HEK293 (cell line): ENCODE data around the gene PAPOLB.
A peak's percentile ranks its signal among the peaks of the same experiment; 100 is the strongest.

Experiments
- CTCF ChIA-PET: fragments of 350-600 bp; formaldehyde crosslinking; extraction: SDS; loops from one replicate; lab custom pipeline; 2021; ENCODE audit warnings: antibody characterized with exemption; lab: Yijun Ruan, JAX
- POLR2A ChIA-PET: fragments of 300-600 bp; formaldehyde crosslinking; extraction: SDS; loops from one replicate; lab custom pipeline; 2020; ENCODE audit warnings: antibody characterized with exemption, inconsistent platforms; lab: Yijun Ruan, JAX
- H3K27ac ChIP-seq: fragments of 200-500 bp; sonication (Bioruptor generic); 2 replicates; pipeline ENCODE4 v1.5.1; 2014; ENCODE audit warnings: low read depth, low read length, control low read depth, inconsistent platforms; ENCODE audit errors: extremely low read depth
- H3K36me3 ChIP-seq, 2 experiments: fragments of 200-500 bp in 1 of 2; sonication (Bioruptor generic) in 1 of 2; 1 replicate in 1 of 2; 2 replicates in 1 of 2; pipeline ENCODE4 v1.5.1; 2014 to 2017; ENCODE audit warnings: inconsistent platforms in 2 of 2, low read length in 2 of 2; ENCODE audit not compliant: control insufficient read depth in 2 of 2, insufficient read depth in 1 of 2
- H3K4me1 ChIP-seq: fragments of 200-500 bp; sonication (Bioruptor generic); 2 replicates; pipeline ENCODE4 v1.5.1; 2014; ENCODE audit warnings: mild to moderate bottlenecking, low read length, inconsistent platforms; ENCODE audit not compliant: control insufficient read depth, insufficient read depth
- H3K4me3 ChIP-seq: 2 replicates; pipeline ENCODE4 v1.5.1; 2011; ENCODE audit warnings: low read depth, mild to moderate bottlenecking, control low read depth, low read length, moderate library complexity
- H3K9me3 ChIP-seq: fragments of 200-500 bp; sonication (Bioruptor generic); 2 replicates; pipeline ENCODE4 v1.5.1; 2014; ENCODE audit warnings: low read depth, low read length, inconsistent platforms; ENCODE audit not compliant: control insufficient read depth, insufficient read depth
- EGR2 ChIP-seq: fragments of 450-650 bp; formaldehyde crosslinking; IDR thresholded peaks from 2 replicates; pipeline ENCODE4 v1.5.1; 2016; ENCODE audit warnings: low read depth, missing biosample characterization, missing genetic modification characterization
- HOXA7 ChIP-seq: sonication (generic); formaldehyde crosslinking; IDR thresholded peaks from 2 replicates; pipeline ENCODE4 v1.8.1; 2022; ENCODE audit warnings: missing genetic modification reagents, borderline replicate concordance
- HOXD13 ChIP-seq: sonication (generic); formaldehyde crosslinking; IDR thresholded peaks from 2 replicates; pipeline ENCODE4 v1.8.0; 2022; ENCODE audit warnings: missing genetic modification reagents, borderline replicate concordance
- KLF10 ChIP-seq: fragments of 450-650 bp; IDR thresholded peaks from 2 replicates; pipeline ENCODE4 v1.5.1; 2018; ENCODE audit warnings: missing biosample characterization, mild to moderate bottlenecking, missing genetic modification characterization
- KLF7 ChIP-seq: fragments of 450-650 bp; formaldehyde crosslinking; IDR thresholded peaks from 2 replicates; pipeline ENCODE4 v1.5.1; 2016; ENCODE audit warnings: missing biosample characterization, missing genetic modification characterization, borderline replicate concordance
- KLF8 ChIP-seq: fragments of 450-650 bp; formaldehyde crosslinking; IDR thresholded peaks from 2 replicates; pipeline ENCODE4 v1.5.1; 2016; ENCODE audit warnings: missing biosample characterization, missing genetic modification characterization
- SALL2 ChIP-seq: fragments of 450-650 bp; formaldehyde crosslinking; IDR thresholded peaks from 2 replicates; pipeline ENCODE4 v1.5.0; 2017; ENCODE audit warnings: missing biosample characterization, mild to moderate bottlenecking, missing genetic modification characterization, borderline replicate concordance
- SETDB1 ChIP-seq: IDR thresholded peaks from one replicate; pipeline ENCODE4 v1.6.1; 2017; ENCODE audit warnings: mild to moderate bottlenecking, low read length, moderate library complexity, mixed read lengths; ENCODE audit not compliant: insufficient read length
- ZFHX2 ChIP-seq: fragments of 450-650 bp; formaldehyde crosslinking; conservative IDR thresholded peaks from 2 replicates; pipeline ENCODE4 v1.5.1; 2016; ENCODE audit warnings: missing biosample characterization, missing genetic modification characterization
- ZNF133 ChIP-seq: fragments of 450-650 bp; formaldehyde crosslinking; IDR thresholded peaks from 2 replicates; pipeline ENCODE4 v1.5.1; 2016; ENCODE audit warnings: missing biosample characterization, missing genetic modification characterization
- ZNF391 ChIP-seq: fragments of 450-650 bp; formaldehyde crosslinking; IDR thresholded peaks from 2 replicates; pipeline ENCODE4 v1.5.1; 2016; ENCODE audit warnings: low read depth, missing biosample characterization, missing genetic modification characterization, borderline replicate concordance
- ZNF473 ChIP-seq: fragments of 450-650 bp; formaldehyde crosslinking; IDR thresholded peaks from 2 replicates; pipeline ENCODE4 v1.5.1; 2017; ENCODE audit warnings: missing biosample characterization, missing genetic modification characterization
- ZNF488 ChIP-seq: fragments of 450-650 bp; formaldehyde crosslinking; IDR thresholded peaks from 2 replicates; pipeline ENCODE4 v1.5.1; 2016; ENCODE audit warnings: missing biosample characterization, missing genetic modification characterization
- ZNF501 ChIP-seq: fragments of 450-650 bp; formaldehyde crosslinking; IDR thresholded peaks from 2 replicates; pipeline ENCODE4 v1.5.1; 2016; ENCODE audit warnings: missing biosample characterization, missing genetic modification characterization
- ZNF664 ChIP-seq: fragments of 450-650 bp; formaldehyde crosslinking; IDR thresholded peaks from 2 replicates; pipeline ENCODE4 v1.5.1; 2016; ENCODE audit warnings: missing biosample characterization, missing genetic modification characterization
- ZNF692 ChIP-seq: fragments of 450-650 bp; formaldehyde crosslinking; IDR thresholded peaks from 2 replicates; pipeline ENCODE4 v1.5.1; 2016; ENCODE audit warnings: missing biosample characterization, missing genetic modification characterization
- ZNF768 ChIP-seq: fragments of 450-650 bp; formaldehyde crosslinking; IDR thresholded peaks from 2 replicates; pipeline ENCODE4 v1.5.1; 2018; ENCODE audit warnings: missing biosample characterization, mild to moderate bottlenecking, missing genetic modification characterization
- TF ChIP-seq, protein P1 (sequence below): fragments of 450-650 bp; IDR thresholded peaks from 2 replicates; pipeline ENCODE4 v1.5.1; 2018; ENCODE audit warnings: missing biosample characterization, mild to moderate bottlenecking, missing genetic modification characterization
- TF ChIP-seq, protein P2 (sequence below): fragments of 450-650 bp; formaldehyde crosslinking; IDR thresholded peaks from 2 replicates; pipeline ENCODE4 v1.5.1; 2016; ENCODE audit warnings: missing biosample characterization, missing genetic modification characterization
- TF ChIP-seq, protein P3 (sequence below): fragments of 450-650 bp; formaldehyde crosslinking; IDR thresholded peaks from 2 replicates; pipeline ENCODE4 v1.5.1; 2016; ENCODE audit warnings: missing biosample characterization, missing genetic modification characterization

PAPOLB gene

GRCh38 chr7:4818000-4818794, 43.6 kb downstream of the PAPOLB start:
- H3K4me3 ChIP-seq: no peak overlapping the region
- CTCF ChIA-PET: no interaction called here
- TF ChIP-seq ZNF501 (tag by site-specific recombination) (no peak), EGR2 (tag by site-specific recombination) (peak; percentile 37; the same call in 1 of the 2 replicates), KLF7 (tag by site-specific recombination) (no peak), ZFHX2 (tag by site-specific recombination) (peak; percentile 72), ZNF768 (tag by site-specific recombination) (no peak), KLF8 (tag by site-specific recombination) (no peak), HOXD13 (CRISPR knock-in tag) (no peak), ZNF473 (no peak)
- TF ChIP-seq, protein P1, sequence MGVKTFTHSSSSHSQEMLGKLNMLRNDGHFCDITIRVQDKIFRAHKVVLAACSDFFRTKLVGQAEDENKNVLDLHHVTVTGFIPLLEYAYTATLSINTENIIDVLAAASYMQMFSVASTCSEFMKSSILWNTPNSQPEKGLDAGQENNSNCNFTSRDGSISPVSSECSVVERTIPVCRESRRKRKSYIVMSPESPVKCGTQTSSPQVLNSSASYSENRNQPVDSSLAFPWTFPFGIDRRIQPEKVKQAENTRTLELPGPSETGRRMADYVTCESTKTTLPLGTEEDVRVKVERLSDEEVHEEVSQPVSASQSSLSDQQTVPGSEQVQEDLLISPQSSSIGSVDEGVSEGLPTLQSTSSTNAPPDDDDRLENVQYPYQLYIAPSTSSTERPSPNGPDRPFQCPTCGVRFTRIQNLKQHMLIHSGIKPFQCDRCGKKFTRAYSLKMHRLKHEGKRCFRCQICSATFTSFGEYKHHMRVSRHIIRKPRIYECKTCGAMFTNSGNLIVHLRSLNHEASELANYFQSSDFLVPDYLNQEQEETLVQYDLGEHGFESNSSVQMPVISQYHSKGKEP: no peak
- TF ChIP-seq, protein P2, sequence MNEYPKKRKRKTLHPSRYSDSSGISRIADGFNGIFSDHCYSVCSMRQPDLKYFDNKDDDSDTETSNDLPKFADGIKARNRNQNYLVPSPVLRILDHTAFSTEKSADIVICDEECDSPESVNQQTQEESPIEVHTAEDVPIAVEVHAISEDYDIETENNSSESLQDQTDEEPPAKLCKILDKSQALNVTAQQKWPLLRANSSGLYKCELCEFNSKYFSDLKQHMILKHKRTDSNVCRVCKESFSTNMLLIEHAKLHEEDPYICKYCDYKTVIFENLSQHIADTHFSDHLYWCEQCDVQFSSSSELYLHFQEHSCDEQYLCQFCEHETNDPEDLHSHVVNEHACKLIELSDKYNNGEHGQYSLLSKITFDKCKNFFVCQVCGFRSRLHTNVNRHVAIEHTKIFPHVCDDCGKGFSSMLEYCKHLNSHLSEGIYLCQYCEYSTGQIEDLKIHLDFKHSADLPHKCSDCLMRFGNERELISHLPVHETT (tag by site-specific recombination): no peak
- TF ChIP-seq, all 188 proteins: peak for 2
- POLR2A ChIA-PET: no interaction called here
- no peaks in the 10 kb centered on the region for H3K4me1 ChIP-seq
- no peaks in the 10 kb centered on the region for H3K36me3 ChIP-seq
- H3K27ac ChIP-seq: no peak overlapping the region
- no peaks in the 10 kb centered on the region for H3K9me3 ChIP-seq

DNA sequence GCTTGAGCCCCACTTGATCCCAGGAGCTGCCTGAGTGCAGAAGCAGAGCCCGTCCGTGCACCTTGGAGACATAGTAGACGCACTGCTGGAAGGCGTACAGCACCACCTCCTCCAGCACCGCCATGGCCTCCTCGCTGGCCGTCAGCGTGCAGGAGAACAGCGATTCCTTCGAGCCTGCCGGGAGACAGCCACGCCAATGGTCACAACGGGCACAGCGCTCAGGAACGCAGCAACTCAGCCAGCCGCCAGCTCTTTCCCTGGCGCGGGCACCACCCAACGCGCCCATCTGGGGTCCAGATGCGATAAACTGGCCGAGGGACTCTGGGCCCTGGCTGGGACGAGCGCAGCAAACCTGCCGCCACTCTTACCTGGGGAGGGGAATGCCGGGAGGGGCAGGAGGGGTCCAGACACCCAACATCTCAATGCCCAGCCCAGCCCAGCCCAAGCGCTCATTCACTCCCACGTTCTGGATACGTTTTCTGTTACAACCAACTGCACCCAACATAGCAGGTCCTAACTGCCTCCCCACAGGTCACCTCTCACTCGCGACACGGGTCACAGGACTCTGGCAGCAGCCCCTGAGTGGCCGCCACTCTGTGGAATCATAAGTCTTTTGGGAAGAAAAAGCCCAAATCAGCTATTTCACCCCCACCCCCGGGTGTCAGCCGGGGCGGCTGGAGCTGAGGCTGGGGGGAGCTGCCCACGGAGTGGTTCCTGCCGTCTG, 44.5 kb downstream of the PAPOLB start:
- CTCF ChIA-PET: no interaction called here
- no peak overlapping the region for H3K27ac ChIP-seq
- H3K4me1 ChIP-seq: no peaks in the 10 kb centered on the region
- no peak overlapping the region for H3K4me3 ChIP-seq
- TF ChIP-seq KLF10 (tag by site-specific recombination): no peak
- no peak for TF ChIP-seq HOXA7 (CRISPR knock-in tag)
- TF ChIP-seq, protein P3, sequence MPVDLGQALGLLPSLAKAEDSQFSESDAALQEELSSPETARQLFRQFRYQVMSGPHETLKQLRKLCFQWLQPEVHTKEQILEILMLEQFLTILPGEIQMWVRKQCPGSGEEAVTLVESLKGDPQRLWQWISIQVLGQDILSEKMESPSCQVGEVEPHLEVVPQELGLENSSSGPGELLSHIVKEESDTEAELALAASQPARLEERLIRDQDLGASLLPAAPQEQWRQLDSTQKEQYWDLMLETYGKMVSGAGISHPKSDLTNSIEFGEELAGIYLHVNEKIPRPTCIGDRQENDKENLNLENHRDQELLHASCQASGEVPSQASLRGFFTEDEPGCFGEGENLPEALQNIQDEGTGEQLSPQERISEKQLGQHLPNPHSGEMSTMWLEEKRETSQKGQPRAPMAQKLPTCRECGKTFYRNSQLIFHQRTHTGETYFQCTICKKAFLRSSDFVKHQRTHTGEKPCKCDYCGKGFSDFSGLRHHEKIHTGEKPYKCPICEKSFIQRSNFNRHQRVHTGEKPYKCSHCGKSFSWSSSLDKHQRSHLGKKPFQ: no peak
- TF ChIP-seq ZNF664 (tag by site-specific recombination): no peak
- TF ChIP-seq, all 188 proteins: peak for 0
- Histone ChIP-seq H3K9me3 (no peaks in the 10 kb centered on the region), H3K36me3 (no peaks in the 10 kb centered on the region)
- POLR2A ChIA-PET: no interaction called here

DNA sequence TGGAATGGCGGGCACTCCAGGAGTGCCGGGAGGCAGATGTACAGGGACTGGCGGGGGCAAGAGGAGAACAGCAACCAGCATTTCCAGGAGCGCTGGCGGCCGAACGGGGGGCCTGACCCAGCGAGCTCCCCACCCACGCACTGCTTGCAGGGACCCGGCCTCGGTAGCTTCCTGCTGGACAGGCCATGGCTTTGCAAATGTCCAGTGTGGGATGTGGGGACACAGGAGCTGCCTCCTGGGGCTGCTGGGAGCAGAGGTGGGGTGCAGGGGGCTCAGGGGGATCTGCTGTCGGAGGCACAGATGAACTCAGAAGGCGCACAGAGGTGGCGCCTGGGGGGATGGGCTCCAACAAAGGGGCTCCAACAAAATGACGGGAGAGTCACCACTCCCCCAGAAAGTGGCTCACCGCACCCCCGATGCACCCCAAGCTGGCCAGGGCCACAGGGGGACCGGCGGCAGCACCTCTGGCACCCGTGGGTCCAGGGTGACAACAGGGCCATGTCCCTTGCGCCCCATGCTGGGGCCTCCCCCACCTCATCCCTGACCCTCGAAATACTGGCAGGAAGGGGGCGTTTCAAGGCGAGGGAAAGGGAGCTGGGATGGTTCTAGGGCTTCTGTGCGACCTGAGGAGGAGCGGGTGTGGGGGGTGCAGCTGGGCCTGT, 45.3 kb downstream of the PAPOLB start:
- H3K4me1 ChIP-seq: no peaks in the 10 kb centered on the region
- ChIA-PET POLR2A (no interaction called here), CTCF (interaction anchor here (0.6 kb wide), 2 partner anchors 12 to 19 kb away, joined by 3 read pairs; no protein-coding TSS in a partner anchor)
- H3K36me3 ChIP-seq: no peaks in the 10 kb centered on the region; a peak in 1 of 3 replicates
- no peak overlapping the region for H3K4me3 ChIP-seq
- H3K27ac ChIP-seq: no peak overlapping the region
- no peaks in the 10 kb centered on the region for H3K9me3 ChIP-seq
- TF ChIP-seq, protein P1: no peak
- no peak for TF ChIP-seq SETDB1
- TF ChIP-seq ZNF391: no peak
- no peak for TF ChIP-seq ZNF133
- TF ChIP-seq ZNF692: no peak
- TF ChIP-seq ZNF488 (tag by site-specific recombination): no peak
- TF ChIP-seq SALL2 (tag by site-specific recombination): no peak
